Gastrocnemius medialis (tissue), 4 donors: ENCODE data around the gene BCL2.

Experiments
- POLR2A ChIP-seq, 2 donors: fragments of 450-650 bp; IDR thresholded peaks; one replicate each; pipeline ENCODE4 v1.6.1; 2017; ENCODE audit warnings: antibody characterized with exemption in 2 of 2, mild to moderate bottlenecking in 2 of 2, moderate library complexity in 2 of 2
- TF ChIP-seq, protein P1 (sequence below), 5 experiments: fragments of 450-650 bp in 3 of 5; fragments of 200-600 bp in 2 of 5; sonication (generic) in 2 of 5; IDR thresholded peaks in 4 of 5; conservative IDR thresholded peaks in 1 of 5; 1 replicate in 4 of 5; 2 replicates in 1 of 5; pipeline ENCODE4 v1.5.1; 2016 to 2019; ENCODE audit warnings: antibody characterized with exemption in 5 of 5, mild to moderate bottlenecking in 3 of 5, moderate library complexity in 3 of 5

DNA sequence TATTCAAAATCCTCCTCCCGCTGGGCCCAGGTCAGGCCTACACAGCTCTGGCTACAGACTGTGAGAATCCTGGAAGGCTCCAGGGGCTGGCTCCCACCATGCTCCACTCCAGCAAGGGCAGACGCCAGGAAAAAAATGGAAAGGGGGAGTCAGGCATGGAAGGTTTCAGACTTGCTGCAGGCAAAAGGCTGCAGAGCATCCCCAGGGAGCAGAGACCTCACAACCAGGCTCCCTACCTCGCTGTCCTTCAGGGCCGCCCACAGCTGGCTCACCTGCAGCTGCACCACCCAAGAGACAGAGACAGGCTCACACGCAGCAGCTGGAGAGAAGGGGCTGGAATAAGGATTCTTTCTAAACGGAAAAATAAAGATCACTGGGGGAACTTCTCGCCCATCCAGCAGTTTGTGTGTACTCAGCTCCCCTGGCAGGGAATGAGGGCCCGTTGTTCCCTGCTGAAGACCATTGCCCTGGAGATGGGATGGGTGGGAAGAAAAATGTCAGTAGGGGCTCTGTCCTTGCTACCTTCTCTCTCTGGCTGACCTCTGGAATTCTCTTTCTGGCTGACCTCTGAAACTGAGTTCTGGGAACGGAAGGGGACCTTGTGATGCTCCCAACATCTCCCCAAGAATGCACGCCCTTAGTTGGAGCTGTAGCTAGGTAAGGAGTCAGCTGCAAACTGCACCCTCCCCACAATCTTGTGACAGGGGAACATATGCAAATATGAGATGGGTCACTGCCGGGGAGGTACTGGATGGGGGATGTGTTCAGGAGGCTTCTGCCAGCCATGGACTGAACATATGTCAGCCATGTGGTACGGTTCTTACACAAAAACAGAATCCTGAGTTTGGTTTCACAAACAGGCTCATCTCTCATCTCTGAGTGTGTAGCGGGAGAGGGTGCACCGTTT lies 34.5 kb downstream of the BCL2 start:
- TF ChIP-seq, protein P1, sequence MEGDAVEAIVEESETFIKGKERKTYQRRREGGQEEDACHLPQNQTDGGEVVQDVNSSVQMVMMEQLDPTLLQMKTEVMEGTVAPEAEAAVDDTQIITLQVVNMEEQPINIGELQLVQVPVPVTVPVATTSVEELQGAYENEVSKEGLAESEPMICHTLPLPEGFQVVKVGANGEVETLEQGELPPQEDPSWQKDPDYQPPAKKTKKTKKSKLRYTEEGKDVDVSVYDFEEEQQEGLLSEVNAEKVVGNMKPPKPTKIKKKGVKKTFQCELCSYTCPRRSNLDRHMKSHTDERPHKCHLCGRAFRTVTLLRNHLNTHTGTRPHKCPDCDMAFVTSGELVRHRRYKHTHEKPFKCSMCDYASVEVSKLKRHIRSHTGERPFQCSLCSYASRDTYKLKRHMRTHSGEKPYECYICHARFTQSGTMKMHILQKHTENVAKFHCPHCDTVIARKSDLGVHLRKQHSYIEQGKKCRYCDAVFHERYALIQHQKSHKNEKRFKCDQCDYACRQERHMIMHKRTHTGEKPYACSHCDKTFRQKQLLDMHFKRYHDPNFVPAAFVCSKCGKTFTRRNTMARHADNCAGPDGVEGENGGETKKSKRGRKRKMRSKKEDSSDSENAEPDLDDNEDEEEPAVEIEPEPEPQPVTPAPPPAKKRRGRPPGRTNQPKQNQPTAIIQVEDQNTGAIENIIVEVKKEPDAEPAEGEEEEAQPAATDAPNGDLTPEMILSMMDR (IDR thresholded peaks at IDR 0.05 in 4 of 5, conservative IDR thresholded peaks at IDR 0.05 in 1 of 5): no peak
- TF ChIP-seq POLR2A (IDR thresholded peaks at IDR 0.05): no peak
